HG03457 (cell line): Measurements from ENCODE around the gene HMCN2.
"Not testable (repeated sequence)": the region's sequence is repeated elsewhere in the genome, so short reads cannot be mapped to it uniquely, and the experiment has no call there.

Experiments
- ATAC-seq: cut with Tn5 transposase; IDR thresholded peaks from one replicate; pipeline ENCODE4 v1.9.1; 2021; ENCODE audit warnings: moderate number of reproducible peaks; ENCODE audit not compliant: unreplicated experiment

HMCN2 gene

DNA sequence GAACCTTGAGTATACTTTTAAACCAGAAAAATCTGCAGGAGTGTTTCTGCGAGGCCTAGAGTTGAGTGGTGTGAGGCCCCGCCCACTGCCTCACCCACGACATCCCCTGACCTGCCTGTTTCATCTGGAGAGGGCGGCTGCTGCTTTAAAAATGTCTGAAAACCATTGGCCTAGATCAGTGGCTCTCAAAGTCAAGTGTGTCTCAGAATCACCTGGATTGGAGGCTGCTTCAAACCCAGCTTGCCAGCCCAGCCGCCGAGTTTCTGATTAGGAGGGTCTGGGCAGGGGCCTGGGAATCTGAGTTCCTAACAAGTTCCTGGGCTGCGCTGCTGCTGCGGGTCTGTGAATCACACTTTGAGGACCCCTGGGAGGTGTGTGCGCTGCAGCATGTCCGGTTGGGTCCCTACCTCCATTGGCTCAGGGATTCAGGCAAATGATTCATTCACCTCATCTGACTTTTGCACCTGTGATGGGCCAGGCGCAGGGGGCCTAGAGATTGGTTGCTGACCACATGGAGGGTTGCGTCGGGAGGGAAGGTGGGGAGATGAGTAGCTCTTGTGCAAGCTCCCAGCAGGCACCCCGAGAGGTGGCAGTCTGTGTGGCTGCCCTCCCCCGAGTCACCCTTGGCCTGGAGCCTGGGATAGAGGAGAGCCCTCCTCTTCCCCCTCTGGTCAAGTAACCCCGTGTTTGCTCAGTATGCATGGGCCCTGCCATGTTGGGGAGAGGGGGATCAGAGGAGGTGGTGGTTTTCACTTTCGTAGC lies 27.6 kb upstream of the HMCN2 start:
- ATAC-seq, result no peak

- ATAC-seq, result no peak
Observed at GRCh38 chr9:130239363-130239695, 26.2 kb upstream of the HMCN2 start.

DNA sequence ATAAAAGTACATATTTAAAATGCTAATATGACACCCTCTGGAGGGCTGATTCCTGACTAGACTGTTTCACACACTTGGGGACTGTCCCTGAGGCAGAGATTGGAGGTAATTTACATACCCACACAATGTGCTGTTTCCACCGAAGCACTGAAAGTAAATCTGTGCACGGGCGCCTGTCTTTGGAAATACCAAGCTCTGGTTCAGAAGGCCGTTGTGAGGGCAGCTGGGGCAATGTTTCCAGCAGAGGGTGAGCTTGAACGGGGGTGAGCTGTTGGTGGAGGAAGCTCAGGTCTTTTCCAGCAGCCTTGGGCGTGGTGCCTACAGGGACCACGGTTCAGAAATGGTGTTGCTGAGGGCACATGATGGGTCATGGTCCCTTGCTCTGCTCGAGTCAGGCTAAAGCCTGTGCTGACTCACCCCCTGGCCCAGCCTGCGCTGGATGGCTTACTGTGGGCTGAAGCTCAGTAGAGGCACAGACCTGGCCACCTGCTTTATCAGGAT lies 25.8 kb upstream of the HMCN2 start:
- ATAC-seq, result no peak

- ATAC-seq, result no peak
Observed at GRCh38 chr9:130240410-130241197, 25.0 kb upstream of the HMCN2 start.

- ATAC-seq, result no peak
Observed at GRCh38 chr9:130241198-130241535, 24.4 kb upstream of the HMCN2 start.

GRCh38 chr9:130242270-130243014 lies 23.1 kb upstream of the HMCN2 start:
- ATAC-seq, result no peak

- no peak for ATAC-seq
Observed at GRCh38 chr9:130243015-130243881, 22.3 kb upstream of the HMCN2 start.

DNA sequence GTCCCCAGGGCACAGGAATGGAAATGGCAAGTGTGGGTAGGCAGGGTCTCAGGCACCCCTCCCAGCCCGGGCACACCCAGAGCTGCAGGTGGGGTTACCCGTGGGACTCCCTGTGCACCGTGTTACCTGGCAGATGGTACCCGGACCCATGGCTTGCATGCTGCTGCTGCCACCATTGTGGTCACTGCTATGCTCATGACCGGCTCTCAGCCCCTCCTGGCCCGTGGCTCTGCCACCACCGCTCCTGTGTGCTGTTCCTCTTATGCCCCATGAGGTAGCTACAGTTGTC lies 21.7 kb upstream of the HMCN2 start:
- no peak for ATAC-seq

DNA sequence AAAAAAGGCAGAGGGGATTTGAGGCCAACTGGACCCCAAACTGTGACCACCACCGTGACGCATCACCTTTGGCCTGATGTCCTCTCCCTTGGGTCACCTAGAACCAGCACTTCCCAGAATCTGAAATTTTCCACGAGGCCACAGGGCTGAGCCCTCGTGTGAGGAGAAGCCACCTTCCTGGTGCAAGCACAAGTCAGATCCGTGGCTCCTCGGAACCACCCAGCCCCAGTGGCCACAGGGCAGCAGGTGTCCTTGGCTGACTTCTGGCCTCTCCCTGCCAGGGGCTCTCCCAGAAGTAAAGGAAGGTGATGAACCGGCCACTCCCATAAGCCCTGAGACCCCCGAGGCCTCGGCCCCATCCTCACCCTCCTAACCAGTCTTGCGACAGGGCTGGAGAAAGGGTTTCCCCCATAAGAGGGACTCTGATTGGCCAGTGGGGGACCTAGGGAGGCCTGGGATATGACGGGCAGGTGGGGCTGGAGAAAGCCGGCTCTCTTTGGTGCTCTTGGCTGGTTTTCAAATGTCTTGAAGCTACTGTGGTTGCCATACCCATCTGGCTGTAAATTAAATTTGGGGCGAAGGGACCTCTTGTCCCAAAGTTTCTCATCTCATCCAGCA lies 20.9 kb upstream of the HMCN2 start:
- ATAC-seq, result no peak

GRCh38 chr9:130245474-130245873 lies 20.1 kb upstream of the HMCN2 start:
- ATAC-seq, result no peak

DNA sequence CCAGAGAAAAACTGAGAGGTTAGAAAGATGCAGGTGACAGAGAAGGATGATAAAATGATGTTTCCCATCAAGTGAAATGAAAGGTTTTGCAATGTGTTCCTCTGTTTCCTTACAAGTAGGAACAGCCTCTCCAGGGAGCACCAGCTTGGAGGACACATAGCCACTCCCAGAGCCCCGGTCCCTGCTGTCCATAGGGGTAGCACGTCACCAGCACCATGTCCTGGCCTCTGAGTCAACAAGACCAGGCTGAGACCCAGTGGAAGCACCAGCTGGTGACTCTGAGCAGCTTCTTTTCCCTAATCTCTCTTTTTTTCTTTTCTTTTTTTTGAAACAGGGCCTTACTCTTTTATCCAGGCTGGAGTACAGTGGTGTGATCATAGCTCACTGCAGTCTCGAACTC lies 19.4 kb upstream of the HMCN2 start:
- no peak for ATAC-seq

- no peak for ATAC-seq
Observed at GRCh38 chr9:130254747-130255630, 10.6 kb upstream of the HMCN2 start.

DNA sequence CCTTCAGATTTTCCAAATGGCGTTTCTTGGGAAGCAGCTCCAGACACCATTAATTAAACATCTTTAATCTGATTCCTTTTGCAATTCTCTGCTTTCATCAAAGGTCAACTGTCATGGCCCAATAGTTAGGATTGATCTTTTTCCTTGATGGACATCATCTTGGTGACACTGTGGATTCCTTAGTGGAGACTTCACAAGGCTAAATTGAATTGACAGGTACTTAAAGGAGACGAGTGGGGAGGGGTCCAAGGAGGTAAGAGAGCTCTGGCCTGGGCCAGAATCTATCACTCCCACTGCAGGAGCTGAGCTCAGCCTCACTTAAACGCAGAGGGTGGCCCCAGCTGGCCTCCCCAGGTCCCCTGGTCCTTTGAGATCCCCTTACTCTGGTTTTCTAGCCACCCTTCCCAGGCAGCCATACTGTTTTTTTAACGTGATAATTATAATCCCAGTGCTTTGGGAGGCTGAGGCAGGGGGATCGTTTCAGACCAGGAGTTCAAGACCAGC lies 9.9 kb upstream of the HMCN2 start:
- no peak for ATAC-seq

DNA sequence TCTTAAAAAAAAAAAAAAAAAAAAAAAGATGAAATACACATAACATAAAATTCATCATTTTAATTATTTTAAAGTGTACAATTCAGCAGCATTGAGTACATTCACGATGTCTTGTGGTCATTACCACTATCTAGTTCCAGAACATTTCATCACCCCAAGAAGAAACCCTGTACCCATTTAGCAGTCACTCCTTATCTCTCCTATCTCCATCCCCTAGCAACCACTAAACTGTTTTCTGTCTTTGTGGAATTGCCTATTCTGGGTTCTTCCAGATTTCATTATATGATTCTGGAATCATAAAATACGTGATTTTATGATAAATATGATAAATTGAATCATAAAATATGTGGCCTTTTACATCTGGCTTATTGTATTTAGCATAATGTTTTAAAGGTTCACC lies 8.9 kb upstream of the HMCN2 start:
- ATAC-seq, result no peak

GRCh38 chr9:130258137-130258536 lies 7.4 kb upstream of the HMCN2 start:
- not testable (repeated sequence) for ATAC-seq

- no peak for ATAC-seq
Observed at GRCh38 chr9:130259044-130259443, 6.5 kb upstream of the HMCN2 start.

DNA sequence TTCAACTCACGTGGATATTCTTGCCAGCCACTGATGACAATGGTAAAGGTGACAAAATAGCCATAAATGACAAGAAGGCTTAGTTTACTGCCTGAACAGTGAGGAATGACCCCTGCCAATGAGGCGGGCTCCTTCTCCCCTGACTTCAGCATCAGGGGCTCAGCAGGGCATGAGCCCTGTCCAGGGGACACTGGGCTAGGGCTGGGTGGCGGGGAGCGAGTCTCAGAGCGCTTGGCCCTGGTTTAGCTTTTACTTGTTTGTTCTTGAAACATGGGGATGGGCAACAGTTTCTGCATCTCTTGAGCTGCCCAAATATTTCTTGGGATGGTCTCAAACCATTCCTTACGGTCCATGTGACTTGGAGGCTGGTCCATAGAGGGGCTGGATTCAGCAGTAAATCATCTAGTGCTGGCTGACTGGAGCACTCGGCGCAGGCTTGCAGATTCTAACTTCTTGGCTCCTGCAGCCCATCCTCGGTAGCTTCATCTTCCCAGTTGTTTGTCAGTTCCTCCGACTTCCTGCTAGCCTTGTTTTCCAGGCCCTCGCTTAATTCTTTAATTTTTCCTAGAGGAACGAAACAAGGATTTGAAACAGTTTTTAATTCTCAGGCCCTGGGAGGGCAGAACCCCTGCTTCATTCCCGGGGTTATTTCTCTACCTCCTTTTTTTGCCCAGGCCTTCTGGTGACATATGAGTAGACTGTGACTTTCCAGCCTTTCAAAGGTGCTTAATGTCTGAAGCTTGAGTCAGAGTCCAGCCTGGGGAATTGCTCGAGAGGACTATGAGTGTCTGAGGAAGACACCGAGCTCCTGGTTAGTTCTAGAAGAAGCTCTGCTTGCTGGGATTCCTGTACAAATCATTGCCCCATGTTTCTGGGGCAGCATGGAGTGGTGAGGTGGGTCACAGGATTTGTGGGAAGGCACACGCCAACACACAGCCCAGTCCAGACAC lies 4.5 kb upstream of the HMCN2 start:
- no peak for ATAC-seq

DNA sequence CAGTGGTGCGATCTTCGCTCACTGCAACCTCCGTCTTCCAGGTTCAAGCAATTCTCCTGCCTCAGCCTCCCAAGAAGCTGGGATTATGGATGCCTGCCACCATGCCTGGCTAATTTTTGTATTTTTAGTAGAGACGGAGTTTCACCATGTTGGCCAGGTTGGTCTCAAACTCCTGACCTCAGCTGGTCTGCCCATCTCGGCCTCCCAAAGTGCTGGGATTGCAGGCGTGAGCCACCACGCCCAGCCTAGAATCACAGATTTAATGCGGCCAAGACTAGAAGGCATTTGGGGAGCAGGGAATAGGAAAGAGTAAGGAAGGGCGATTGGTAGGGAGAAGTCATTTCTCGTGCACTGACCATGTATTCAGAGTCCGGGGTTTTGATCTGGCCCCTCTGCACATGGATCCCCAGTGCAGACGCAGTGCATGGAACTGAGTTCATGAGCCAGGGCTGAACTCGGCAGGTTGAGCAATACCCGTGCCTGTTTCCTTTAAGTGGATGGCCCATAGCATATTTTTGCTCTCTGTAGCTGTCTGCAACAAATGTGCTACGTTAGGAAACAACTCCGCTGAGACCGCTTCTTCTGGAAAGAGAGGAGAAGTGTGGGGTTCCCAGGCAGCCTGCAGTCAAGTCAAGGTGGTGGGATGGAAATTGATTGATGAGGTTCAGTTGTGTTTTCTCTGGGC lies 3.4 kb upstream of the HMCN2 start:
- no peak for ATAC-seq
